Activated CD8-positive, alpha-beta memory T cell treated with anti-CD3 and anti-CD28 coated beads, Interleukin-2, amount 50 U/mL, for 4 hours (primary cell): ENCODE data around the gene SYNPO.

Source experiments
- DNase-seq: peaks from one replicate; pipeline ENCODE4 v3.0.0-alpha.2; 2020

The SYNPO gene

DNA sequence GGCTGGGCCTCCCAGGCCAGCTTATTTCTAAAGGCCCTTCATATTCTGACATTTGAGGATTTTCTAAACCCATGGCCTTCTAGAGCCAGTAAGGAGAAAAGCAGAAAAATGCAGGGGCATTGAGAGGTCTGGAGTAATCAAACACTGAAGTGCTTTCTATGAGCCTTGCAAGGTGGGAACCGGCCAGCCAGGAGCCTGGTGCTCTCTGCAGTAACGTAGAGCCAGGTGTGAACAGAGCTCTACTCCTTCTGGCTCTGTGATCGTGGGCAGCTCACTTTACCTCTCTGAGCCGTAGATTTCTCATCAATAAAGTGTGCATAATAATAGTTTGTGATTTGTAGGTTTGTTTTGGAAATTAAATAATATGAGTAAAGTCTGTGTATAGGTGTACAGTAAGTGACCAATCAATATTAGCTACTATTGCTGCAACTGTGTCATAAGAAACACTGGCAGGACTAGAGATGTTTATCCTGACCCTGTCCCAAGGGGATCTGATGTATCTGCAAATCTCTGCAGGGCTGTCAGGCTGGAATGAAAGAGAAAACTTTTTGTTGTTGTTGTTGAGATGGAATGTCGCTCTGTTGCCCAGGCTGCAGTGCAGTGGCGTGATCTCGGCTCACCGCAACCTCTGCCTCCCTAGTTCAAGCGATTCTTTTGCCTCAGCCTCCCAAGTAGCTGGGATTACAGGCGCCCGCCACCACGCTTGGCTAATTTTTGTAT is 2.7 kb downstream of the SYNPO start:
- no peak for DNase-seq

DNA sequence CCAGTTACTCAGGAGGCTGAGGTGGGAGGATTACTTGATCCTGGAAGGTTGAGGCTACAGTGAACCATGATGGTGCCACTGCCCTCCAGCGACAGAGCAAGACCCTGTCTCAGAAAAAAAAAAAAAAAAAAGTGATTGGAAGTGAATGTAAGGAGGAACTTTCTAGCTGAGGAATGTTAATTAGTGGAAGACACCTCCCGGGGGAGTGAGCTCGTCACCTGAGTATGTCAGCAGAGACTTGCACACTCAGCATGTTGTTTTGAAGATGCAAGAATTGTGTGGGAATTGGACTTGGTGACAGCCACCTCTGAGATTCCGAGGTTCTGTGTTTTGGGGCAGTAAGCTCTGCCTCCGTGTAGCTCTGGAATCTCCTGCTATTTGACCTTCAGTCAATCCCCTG is 3.6 kb downstream of the SYNPO start:
- no peak for DNase-seq

DNA sequence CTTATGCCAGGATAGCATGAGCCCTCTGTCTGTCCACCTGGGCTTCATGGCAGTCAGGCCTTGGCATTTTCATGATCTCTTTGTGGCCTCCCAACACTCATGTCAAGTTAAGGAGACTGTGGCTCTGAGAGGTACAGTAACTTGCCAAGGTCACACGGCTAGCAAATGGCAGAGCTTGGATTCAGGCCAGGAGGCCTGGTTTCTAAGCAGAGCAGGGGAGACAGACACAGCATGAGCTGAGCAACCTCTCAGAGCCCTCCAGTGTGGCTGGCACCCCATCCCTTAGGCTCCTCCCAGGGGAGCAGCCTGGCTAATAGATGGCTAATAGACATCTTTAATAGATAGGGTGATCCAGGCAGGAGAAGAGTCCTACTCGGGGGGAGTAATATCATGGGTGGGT is 4.1 kb downstream of the SYNPO start:
- no peak for DNase-seq

DNA sequence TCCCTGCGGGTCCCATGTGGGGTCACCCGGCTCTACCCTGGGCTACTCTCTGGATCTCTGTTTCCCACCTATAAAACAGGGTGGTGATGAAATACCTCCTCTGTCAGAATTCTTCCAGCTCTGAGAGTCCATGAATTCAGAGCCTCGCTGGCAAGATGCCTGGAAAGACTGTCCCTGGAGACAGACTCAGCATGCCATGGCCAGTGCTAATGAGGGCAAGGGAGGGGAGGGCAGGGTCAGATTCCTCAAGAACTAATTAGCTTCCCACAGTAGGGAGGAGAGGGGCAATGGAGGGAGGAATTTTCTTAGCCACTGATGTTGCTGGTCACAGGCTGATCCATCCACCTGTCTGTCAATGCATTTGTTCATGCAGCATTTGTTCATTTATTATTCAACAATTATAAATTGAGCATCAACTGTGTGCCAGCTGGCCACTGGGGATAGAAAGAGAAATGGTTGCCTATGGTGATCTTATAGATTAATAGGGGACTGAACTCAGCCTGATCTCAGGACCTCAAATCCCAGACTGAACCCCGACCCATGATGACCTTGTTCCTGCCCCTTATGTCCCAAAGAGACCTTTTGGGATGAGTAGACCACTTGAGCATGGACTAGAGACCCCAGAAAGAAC is 4.7 kb downstream of the SYNPO start:
- DNase-seq = no peak

DNA sequence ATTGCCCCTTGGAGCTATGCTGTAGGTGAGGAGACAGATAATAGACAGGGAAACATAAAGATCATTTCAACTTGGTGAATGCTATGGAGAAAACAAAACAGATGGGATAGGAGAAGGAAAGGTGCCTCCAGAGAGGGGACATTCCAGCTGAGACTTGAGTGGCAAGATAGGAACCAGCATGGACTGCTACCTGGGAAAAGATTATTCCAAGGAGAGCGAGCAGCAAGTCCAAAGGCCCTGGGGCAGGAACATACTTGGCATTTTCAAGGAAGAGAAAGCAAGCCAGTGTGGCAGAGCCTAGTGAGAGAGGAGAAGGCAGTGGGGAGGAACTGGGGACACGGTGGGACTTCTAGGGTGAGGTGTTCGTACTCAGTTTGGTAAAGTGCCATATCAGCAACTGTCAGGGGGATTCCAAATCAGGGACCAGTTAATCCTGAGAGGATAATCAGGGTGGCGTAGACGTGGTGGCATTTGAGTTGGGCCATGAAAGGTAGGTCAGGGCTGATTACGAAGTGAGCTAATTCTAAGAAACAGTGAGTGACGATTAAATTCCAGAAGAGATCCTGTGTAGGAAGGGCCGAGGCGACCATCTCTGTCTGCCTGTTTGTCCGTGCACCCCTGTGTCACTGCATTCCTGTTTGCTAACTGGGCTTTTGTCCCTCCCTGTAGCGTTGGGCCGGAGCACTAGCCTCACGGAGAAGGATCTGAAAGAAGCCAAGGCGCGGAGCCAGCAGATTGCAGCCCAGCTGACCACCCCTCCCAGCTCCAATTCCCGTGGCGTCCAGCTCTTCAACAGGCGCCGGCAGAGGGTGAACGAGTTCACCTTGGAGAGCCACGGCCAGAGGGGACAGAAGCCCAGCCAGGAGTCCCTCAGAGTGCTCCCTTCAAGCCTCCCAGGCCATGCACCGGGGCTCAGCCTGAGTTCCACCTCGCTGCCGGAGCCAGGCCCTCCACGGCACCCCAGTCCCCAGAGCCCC is 7.1 kb downstream of the SYNPO start:
- DNase-seq = no peak

DNA sequence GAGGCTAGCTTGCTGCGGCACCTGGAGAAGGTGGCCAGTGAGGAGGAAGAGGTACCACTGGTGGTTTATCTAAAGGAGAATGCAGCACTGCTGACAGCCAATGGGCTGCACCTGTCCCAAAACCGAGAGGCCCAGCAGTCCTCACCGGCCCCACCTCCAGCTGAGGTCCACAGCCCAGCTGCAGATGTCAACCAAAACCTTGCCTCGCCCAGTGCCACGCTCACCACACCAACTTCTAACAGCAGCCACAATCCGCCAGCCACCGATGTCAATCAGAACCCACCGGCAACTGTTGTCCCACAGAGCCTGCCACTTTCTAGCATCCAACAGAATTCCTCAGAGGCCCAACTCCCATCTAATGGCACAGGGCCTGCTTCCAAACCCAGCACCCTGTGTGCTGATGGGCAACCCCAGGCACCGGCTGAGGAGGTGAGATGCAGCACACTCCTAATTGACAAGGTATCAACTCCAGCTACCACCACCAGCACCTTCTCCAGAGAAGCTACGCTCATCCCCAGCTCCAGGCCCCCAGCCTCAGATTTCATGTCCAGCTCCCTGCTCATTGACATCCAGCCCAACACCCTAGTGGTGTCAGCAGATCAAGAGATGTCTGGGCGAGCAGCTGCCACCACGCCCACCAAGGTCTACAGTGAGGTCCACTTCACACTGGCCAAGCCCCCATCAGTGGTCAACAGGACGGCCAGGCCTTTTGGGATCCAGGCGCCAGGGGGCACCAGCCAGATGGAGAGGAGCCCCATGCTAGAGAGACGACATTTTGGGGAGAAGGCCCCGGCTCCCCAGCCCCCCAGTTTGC is 8.0 kb downstream of the SYNPO start:
- DNase-seq = no peak

DNA sequence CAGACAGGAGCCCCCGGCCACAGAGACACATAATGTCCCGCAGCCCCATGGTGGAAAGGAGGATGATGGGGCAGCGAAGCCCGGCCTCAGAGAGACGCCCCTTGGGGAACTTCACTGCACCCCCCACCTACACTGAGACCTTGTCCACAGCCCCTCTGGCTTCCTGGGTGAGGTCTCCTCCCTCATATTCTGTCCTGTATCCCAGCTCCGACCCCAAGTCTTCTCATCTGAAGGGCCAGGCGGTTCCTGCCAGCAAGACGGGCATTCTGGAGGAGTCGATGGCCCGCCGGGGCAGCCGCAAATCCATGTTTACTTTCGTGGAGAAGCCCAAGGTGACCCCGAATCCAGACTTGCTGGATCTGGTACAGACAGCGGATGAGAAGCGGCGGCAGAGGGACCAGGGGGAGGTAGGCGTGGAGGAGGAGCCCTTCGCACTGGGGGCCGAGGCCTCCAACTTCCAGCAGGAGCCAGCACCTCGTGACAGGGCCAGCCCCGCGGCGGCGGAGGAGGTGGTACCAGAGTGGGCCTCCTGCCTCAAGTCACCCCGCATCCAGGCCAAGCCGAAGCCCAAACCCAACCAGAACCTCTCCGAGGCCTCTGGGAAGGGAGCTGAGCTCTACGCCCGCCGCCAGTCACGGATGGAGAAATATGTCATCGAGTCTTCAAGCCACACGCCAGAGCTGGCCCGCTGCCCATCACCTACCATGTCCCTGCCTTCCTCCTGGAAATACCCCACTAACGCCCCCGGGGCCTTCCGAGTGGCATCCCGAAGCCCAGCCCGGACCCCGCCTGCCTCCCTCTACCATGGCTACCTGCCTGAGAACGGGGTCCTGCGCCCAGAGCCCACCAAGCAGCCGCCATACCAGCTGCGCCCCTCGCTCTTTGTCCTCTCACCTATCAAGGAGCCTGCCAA is 8.9 kb downstream of the SYNPO start:
- no peak for DNase-seq

DNA sequence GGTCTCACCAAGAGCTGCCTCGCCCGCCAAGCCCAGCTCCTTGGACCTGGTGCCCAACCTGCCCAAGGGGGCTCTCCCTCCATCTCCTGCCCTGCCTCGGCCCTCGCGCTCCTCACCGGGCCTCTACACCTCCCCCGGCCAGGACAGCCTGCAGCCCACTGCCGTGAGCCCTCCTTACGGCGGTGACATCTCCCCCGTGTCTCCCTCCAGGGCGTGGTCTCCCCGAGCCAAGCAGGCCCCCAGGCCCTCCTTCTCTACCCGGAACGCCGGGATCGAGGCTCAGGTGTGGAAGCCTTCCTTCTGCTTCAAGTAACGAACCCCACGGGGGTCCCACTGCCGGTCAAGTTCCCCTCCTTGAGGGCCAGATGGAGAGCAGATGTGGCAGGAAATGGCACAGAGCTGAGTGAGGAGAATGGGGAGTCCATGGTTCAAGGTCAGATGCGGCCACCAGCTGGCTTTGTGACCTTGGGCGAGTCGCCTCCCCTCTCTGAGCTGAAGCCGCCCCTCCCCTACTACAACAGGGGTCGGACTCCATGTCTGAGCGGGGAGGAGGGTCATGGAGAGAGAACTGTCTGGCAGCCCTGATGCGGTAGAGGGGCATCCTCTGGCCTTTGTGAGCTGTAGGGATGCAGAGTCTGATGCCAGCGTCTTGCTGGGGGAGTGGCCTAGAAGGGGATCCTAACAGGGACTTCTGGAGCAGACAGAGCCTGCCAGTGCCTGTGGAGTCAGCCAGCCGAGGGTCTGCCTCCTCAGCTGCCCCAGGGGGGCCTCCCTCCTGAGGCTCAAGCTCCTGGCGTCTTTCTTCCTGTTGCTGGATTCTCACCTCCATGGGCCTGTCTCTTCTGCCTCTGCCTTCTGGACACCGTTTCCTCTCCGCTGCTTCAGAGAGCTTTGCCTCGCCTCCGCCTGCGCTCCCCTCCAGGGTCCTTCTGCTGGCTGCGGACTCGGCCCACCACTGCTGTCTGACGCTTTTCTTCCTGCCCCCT is 9.9 kb downstream of the SYNPO start:
- DNase-seq = no peak

DNA sequence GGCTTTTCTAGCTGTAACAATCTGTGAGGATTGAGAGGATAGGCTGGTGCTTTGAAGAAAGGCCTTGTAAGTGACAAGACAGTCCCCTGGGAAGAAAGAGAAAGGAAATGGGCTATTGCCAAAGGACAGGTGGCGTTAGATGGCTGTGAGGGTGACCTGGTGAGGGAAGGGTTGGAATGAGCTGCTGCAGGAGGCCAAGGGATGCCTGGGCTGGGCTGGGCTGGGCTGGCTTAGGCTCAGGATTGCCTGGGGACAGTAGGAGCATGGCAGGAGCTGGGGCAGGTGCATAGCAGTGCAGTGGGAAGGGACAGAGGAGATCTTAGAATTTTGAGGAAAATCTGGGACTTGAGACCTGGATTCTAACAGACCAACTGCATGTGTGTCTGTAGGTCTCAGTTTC is 10.9 kb downstream of the SYNPO start:
- DNase-seq = no peak

DNA sequence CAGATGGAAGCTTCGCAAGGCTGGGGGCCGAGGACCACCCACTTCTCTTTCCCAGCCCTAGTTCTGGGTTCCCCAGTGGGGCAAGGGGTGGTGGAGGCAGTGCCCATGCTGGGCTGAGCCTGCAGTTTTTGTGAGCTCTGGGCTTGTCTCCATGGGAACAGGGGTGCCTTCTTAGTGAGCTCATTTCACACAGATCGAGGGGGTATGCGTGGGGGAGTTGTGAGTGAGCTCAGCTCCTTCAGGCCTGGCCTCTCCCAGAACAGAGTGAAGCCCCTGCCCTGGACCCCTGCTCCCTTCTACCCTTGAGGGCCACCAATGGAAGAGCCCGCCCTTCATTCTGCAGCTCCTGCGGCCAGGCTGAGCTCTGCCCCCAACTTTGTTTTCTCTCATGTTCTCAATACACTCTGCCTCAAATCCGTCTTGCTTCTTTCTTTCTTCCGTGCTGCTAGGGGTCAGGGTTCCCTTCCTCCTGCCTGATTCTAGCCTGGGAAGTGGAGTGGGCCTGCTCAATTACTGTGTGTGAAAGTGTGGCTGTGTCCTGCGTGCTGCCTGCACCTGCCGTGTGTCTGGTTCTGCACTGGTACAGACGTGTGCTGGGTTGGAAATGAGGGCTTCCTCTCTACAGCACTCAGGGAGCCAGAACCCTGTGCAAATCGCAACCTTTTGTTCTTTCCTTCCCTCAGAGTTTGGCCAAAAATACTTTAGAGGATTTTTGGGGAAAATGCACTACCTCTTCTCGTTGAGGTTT is 11.6 kb downstream of the SYNPO start:
- DNase-seq = no peak

DNA sequence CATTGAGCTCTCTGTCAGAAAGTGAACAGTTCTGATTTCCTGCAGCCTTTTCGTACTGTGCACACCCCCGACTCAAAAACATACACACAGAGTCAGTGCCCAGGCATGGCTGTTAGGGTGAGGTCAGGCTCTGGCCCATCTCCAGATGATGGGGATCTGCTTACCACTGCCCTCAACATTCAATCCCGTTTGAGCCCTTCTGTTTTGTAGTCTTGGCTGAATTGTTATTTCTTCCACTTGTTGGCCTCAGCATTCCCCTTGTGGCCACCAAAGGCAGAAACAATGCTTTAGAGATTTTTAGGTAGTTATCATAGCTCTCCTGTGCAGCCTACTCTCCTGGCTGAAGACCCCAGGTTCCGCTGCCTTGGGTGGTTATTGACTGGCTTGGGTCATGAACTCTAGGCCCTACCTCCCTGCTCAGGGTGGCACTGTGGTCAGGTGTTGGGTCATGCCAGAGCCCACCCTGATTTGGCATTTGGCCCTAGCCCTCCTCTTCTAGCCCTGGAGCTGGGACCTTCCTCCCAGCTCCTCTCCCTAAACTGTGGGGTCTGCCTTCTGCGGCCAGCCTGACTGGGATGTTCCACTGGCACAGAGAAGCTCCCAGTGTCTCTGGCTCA is 12.8 kb downstream of the SYNPO start:
- DNase-seq = no peak

DNA sequence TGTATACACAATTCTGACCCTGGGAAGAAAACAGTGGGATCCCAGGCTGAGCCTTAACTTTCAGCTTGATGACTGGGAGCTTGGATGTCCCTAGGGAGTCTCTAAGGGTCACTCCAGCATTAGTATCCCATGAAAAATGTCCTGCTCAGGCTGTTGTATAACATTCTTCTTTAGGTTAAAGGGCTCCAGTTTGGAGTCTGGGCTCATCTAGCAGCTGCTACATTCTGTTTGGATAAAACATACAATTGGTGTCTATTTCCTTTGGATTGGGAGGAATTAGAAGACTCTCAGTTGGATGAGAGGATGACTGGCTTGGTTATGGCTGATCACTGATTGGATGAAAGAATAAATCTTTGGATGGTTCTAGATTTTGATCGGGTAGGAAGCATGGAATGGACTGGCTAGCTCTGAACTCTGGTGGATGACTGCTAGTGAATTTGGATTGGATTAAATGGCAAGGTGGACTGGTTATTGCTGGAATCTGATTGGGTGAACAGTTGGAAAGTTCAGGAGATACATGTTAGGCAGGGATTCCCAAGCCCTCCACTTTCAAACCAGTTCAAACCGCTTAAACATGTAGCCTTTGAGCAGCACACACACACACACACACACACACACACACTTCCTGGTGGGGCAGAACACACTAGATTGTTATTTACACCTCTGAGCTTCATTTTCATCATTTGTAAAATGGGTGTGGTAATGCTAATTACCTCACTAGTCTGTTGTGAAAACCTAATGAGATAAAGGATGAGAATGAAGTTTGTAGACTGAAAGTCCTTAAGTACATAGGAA is 13.5 kb downstream of the SYNPO start:
- DNase-seq = no peak

DNA sequence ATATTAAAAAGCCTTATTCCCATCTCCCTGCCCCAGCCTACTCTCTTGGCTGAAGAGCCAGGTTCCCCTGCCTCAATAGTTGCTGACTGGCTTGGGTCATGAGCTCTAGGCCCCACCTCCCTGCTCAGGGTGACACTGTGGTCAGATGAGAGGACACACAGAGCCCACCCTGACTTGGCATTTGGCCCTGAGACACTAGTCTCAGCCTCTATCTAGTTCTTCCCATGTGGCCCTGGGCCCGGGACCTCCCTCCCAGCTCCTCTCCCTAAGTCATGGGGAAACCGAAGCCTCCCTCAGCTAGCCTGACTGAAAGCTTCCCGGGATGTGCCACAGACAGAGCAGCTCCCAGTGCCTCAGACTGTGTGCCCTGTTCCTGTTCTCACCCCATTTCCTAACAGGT is 14.8 kb downstream of the SYNPO start:
- DNase-seq = no peak

DNA sequence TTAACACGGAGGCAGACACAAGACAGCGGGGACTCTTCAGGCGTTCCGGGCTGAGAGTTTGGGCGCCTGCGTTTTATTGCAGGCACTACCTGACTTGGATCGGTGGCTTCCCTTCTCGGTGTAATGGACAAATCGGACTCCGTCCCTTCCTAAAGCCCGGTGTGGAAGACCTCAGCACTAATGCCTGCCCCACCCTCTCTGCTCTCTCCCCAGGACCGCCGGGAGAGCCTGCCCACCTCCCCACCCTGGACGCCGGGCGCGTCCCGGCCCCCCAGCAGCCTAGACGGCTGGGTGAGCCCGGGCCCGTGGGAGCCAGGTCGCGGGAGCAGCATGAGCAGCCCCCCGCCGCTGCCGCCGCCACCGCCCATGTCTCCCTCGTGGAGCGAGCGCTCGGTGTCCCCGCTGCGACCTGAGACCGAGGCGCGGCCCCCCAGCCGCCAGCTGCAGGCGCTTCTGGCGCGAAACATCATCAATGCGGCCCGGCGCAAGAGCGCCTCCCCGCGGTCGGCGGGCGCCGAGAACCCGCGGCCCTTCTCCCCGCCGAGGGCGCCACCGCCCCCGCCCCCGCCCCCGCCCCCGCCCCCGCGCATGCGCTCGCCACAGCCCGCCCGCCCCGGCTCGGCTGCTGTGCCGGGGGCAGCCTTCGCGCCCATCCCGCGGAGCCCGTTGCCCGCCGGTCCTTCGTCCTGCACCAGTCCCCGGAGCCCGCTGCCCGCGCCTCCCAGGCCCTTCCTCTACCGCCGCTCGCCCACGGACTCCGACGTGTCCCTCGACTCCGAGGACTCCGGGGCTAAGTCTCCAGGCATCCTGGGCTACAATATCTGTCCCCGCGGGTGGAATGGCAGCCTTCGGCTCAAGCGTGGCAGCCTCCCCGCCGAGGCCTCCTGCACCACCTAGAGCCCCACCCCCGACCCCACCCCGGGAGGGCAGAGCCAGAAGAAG is 16.0 kb downstream of the SYNPO start:
- peak; percentile 79 for DNase-seq

DNA sequence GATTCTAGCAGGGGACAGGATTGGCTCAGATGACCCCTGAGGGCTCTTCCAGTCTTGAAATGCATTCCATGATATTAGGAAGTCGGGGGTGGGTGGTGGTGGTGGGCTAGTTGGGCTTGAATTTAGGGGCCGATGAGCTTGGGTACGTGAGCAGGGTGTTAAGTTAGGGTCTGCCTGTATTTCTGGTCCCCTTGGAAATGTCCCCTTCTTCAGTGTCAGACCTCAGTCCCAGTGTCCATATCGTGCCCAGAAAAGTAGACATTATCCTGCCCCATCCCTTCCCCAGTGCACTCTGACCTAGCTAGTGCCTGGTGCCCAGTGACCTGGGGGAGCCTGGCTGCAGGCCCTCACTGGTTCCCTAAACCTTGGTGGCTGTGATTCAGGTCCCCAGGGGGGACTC is 17.7 kb downstream of the SYNPO start:
- no peak for DNase-seq

DNA sequence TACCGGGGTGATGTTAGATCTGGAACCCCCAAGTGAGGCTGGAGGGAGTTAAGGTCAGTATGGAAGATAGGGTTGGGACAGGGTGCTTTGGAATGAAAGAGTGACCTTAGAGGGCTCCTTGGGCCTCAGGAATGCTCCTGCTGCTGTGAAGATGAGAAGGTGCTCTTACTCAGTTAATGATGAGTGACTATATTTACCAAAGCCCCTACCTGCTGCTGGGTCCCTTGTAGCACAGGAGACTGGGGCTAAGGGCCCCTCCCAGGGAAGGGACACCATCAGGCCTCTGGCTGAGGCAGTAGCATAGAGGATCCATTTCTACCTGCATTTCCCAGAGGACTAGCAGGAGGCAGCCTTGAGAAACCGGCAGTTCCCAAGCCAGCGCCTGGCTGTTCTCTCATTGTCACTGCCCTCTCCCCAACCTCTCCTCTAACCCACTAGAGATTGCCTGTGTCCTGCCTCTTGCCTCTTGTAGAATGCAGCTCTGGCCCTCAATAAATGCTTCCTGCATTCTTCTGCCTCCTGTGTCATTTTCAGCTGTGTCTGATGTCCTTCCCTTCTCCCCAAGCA is 18.3 kb downstream of the SYNPO start:
- no peak for DNase-seq
